Head of caudate nucleus (tissue), 42 donors: ENCODE results near the gene UNC80.

Experiments
- DNase-seq, 42 donors: peaks; one replicate each; pipeline versions ENCODE4 v3.0.0 to v3.0.0-alpha.2; 2020 to 2021; ENCODE audit warnings: mixed read lengths in 7 of 42
- intact Hi-C: fragments of 100-400 bp; cut with DNase I; formaldehyde crosslinking; loops from one replicate; pipeline ENCODE4 v1.15.0; 2022

UNC80 gene

GRCh38 chr2:209942936-209943605 lies 171.4 kb downstream of the UNC80 start:
- no peak for DNase-seq
- intact Hi-C loops = no loop called here

GRCh38 chr2:209943776-209944175 lies 172.1 kb downstream of the UNC80 start:
- intact Hi-C loops = no loop called here
- DNase-seq = no peak

GRCh38 chr2:209946539-209946938 lies 174.9 kb downstream of the UNC80 start:
- intact Hi-C loops = no loop called here
- no peak for DNase-seq

GRCh38 chr2:209956271-209956670 lies 184.6 kb downstream of the UNC80 start:
- intact Hi-C loops = no loop called here
- DNase-seq = no peak

- no peak for DNase-seq
- intact Hi-C loops = no loop called here
Measured at GRCh38 chr2:209958016-209958415, 186.4 kb downstream of the UNC80 start.

- no peak for DNase-seq
- intact Hi-C loops = no loop called here
Measured at GRCh38 chr2:209960045-209960444, 188.4 kb downstream of the UNC80 start.

GRCh38 chr2:209960676-209961630 lies 189.3 kb downstream of the UNC80 start:
- DNase-seq = peak in 36 of 42 donors; percentile 7 to 79 (median 41)
- intact Hi-C loops = no loop called here

- intact Hi-C loops = no loop called here
- DNase-seq = no peak
Measured at GRCh38 chr2:209965723-209966122, 194.1 kb downstream of the UNC80 start.

GRCh38 chr2:209969692-209970091 lies 198.1 kb downstream of the UNC80 start:
- no peak for DNase-seq
- intact Hi-C loops = no loop called here

- DNase-seq = no peak
- intact Hi-C loops = no loop called here
Measured at GRCh38 chr2:209970271-209970670, 198.6 kb downstream of the UNC80 start.

GRCh38 chr2:209970711-209971110 lies 199.1 kb downstream of the UNC80 start:
- DNase-seq = no peak
- intact Hi-C loops = no loop called here

GRCh38 chr2:209973328-209973727 lies 201.7 kb downstream of the UNC80 start:
- no peak for DNase-seq
- intact Hi-C loops = no loop called here

- intact Hi-C loops = no loop called here
- no peak for DNase-seq
Measured at GRCh38 chr2:209974576-209974975, 202.9 kb downstream of the UNC80 start.

GRCh38 chr2:209976698-209977385 lies 205.2 kb downstream of the UNC80 start:
- DNase-seq = no peak
- intact Hi-C loops = loop anchor here (5.0 kb wide), 1 partner anchor 220 kb away; no protein-coding TSS in a partner anchor

GRCh38 chr2:209977386-209978239 lies 206.0 kb downstream of the UNC80 start:
- no peak for DNase-seq
- intact Hi-C loops = loop anchor here (5.0 kb wide), 1 partner anchor 220 kb away; no protein-coding TSS in a partner anchor

GRCh38 chr2:209984291-209984690 lies 212.7 kb downstream of the UNC80 start:
- DNase-seq = no peak
- intact Hi-C loops = no loop called here

GRCh38 chr2:209985874-209986273 lies 214.2 kb downstream of the UNC80 start:
- intact Hi-C loops = no loop called here
- no peak for DNase-seq

- intact Hi-C loops = no loop called here
- DNase-seq = no peak
Measured at GRCh38 chr2:209986415-209986814, 214.8 kb downstream of the UNC80 start.

- intact Hi-C loops = no loop called here
- DNase-seq = no peak
Measured at GRCh38 chr2:209988010-209988409, 216.4 kb downstream of the UNC80 start.
